Gastrocnemius medialis (tissue), 4 donors: Measurements from ENCODE around the gene SUGCT. TPM values are rescaled to one million over a fixed set of nuclear protein-coding genes. Genes with fewer than 3 reads are reported as not detected.

Experiments
- ATAC-seq, 2 donors: fragments of 150-250 bp; one replicate each; pipeline ENCODE4 v1.9.1; 2016
- DNase-seq, 2 donors: peaks; one replicate each; pipeline ENCODE4 v3.0.0-alpha.2; 2019
- H3K27ac ChIP-seq, 4 donors: fragments of 200-600 bp; sonication (generic); 1 replicate in 1 of 4; 2 replicates in 3 of 4; pipeline ENCODE4 v1.5.1; 2016 to 2018; ENCODE audit warnings: mild to moderate bottlenecking in 2 of 4, moderate library complexity in 1 of 4
- H3K27me3 ChIP-seq, 3 donors: fragments of 200-600 bp; sonication (generic) in 2 of 3; 1 replicate in 1 of 3; 2 replicates in 2 of 3; pipeline versions ENCODE4 v1.5.1 to v1.6.0; 2016 to 2019; ENCODE audit warnings: mild to moderate bottlenecking in 1 of 3, moderate library complexity in 1 of 3
- H3K36me3 ChIP-seq, 2 donors: fragments of 200-600 bp; sonication (generic) in 1 of 2; one replicate each; pipeline ENCODE4 v1.5.1; 2017 to 2018
- H3K4me1 ChIP-seq, 2 donors: fragments of 200-600 bp; sonication (generic) in 1 of 2; one replicate each; pipeline ENCODE4 v1.5.1; 2016 to 2017; ENCODE audit warnings: mild to moderate bottlenecking in 2 of 2
- H3K4me3 ChIP-seq, 4 donors: fragments of 200-600 bp; sonication (generic) in 3 of 4; 1 replicate in 1 of 4; 2 replicates in 3 of 4; pipeline ENCODE4 v1.5.1; 2016 to 2019; ENCODE audit warnings: mild to moderate bottlenecking in 2 of 4
- H3K9me3 ChIP-seq, 3 donors: fragments of 200-600 bp; sonication (generic) in 2 of 3; 1 replicate in 1 of 3; 2 replicates in 2 of 3; pipeline ENCODE4 v1.5.1; 2016 to 2019
- CTCF ChIP-seq, 5 experiments: fragments of 450-650 bp in 3 of 5; fragments of 200-600 bp in 2 of 5; sonication (generic) in 2 of 5; IDR thresholded peaks in 4 of 5; conservative IDR thresholded peaks in 1 of 5; 1 replicate in 4 of 5; 2 replicates in 1 of 5; pipeline ENCODE4 v1.5.1; 2016 to 2019; ENCODE audit warnings: antibody characterized with exemption in 5 of 5, mild to moderate bottlenecking in 3 of 5, moderate library complexity in 3 of 5
- POLR2A ChIP-seq, 2 donors: fragments of 450-650 bp; IDR thresholded peaks; one replicate each; pipeline ENCODE4 v1.6.1; 2017; ENCODE audit warnings: antibody characterized with exemption in 2 of 2, mild to moderate bottlenecking in 2 of 2, moderate library complexity in 2 of 2
- in situ Hi-C, 4 donors: fragments of 200-750 bp; cut with MboI; loops; one replicate each; pipeline versions ENCODE4 v1.15.0 to v1.8.0; 2017; ENCODE audit warnings: low sequenced_read_pairs in 4 of 4
- intact Hi-C: fragments of 100-400 bp; cut with DNase I; formaldehyde crosslinking; loops from one replicate; pipeline ENCODE4 v1.15.1; 2023; ENCODE audit warnings: low total_unique reads
- total RNA-seq, 4 donors: library from RNA; depleted of rRNA; stranded (reverse); fragments of >200 nt; gene quantifications; one replicate each; pipeline versions ENCODE4 v1.1.0 to v1.2.3, GENCODE V29; 2016

SUGCT gene
- total RNA-seq, 4 donors from 2014 or later = 2.3 to 3.5 (median 2.9) TPM

GRCh38 chr7:40354711-40355110 is 219.9 kb downstream of the SUGCT start:
- Histone ChIP-seq H3K9me3 (no peaks in the 10 kb centered on the region), H3K4me3 (no peak overlapping the region), H3K4me1 (no peaks in the 10 kb centered on the region), H3K27ac (no peak overlapping the region), H3K27me3 (no peaks in the 10 kb centered on the region), H3K36me3 (no peaks in the 10 kb centered on the region)
- intact Hi-C loops = no loop called here
- no peak for ATAC-seq
- DNase-seq = no peak
- in situ Hi-C loops = no loop called here
- no peak for TF ChIP-seq POLR2A (IDR thresholded peaks at IDR 0.05)

GRCh38 chr7:40356312-40356711 is 221.5 kb downstream of the SUGCT start:
- in situ Hi-C loops = no loop called here
- ATAC-seq = no peak

GRCh38 chr7:40356871-40357709 is 222.3 kb downstream of the SUGCT start:
- no peaks in the 10 kb centered on the region for H3K4me1 ChIP-seq
- DNase-seq (no peak), ATAC-seq (no peak)
- intact Hi-C loops = no loop called here
- in situ Hi-C loops = no loop called here
- TF ChIP-seq POLR2A (IDR thresholded peaks at IDR 0.05) (no peak), CTCF (IDR thresholded peaks at IDR 0.05 in 4 of 5, conservative IDR thresholded peaks at IDR 0.05 in 1 of 5) (no peak)
- no peak overlapping the region for H3K27ac ChIP-seq
- H3K36me3 ChIP-seq = no peaks in the 10 kb centered on the region
- H3K9me3 ChIP-seq = no peaks in the 10 kb centered on the region
- H3K4me3 ChIP-seq = no peak overlapping the region
- H3K27me3 ChIP-seq = no peaks in the 10 kb centered on the region

More at GRCh38 chr7:40356312-40356711, 221.5 kb downstream of the SUGCT start:
- no peak overlapping the region for H3K4me3 ChIP-seq
- DNase-seq = no peak
- no peak overlapping the region for H3K27ac ChIP-seq
- intact Hi-C loops = no loop called here
- H3K4me1 ChIP-seq = no peaks in the 10 kb centered on the region
- no peaks in the 10 kb centered on the region for H3K36me3 ChIP-seq
- H3K9me3 ChIP-seq = no peaks in the 10 kb centered on the region
- no peaks in the 10 kb centered on the region for H3K27me3 ChIP-seq
- TF ChIP-seq POLR2A (IDR thresholded peaks at IDR 0.05) = no peak
- no peak for TF ChIP-seq CTCF (IDR thresholded peaks at IDR 0.05 in 4 of 5, conservative IDR thresholded peaks at IDR 0.05 in 1 of 5)

- in situ Hi-C loops = no loop called here
- no peak for ATAC-seq
- no peak overlapping the region for H3K27ac ChIP-seq
- no peaks in the 10 kb centered on the region for H3K36me3 ChIP-seq
- no peak for DNase-seq
- H3K27me3 ChIP-seq = no peaks in the 10 kb centered on the region
- intact Hi-C loops = no loop called here
- H3K9me3 ChIP-seq = no peaks in the 10 kb centered on the region
- no peaks in the 10 kb centered on the region for H3K4me1 ChIP-seq
- no peak for TF ChIP-seq POLR2A (IDR thresholded peaks at IDR 0.05)
- TF ChIP-seq CTCF (IDR thresholded peaks at IDR 0.05 in 4 of 5, conservative IDR thresholded peaks at IDR 0.05 in 1 of 5) = no peak
- H3K4me3 ChIP-seq = no peak overlapping the region
Observed at GRCh38 chr7:40369641-40370277, 235.0 kb downstream of the SUGCT start.

GRCh38 chr7:40371806-40372440 is 237.1 kb downstream of the SUGCT start:
- no peak for DNase-seq
- ATAC-seq = no peak
- H3K36me3 ChIP-seq = no peaks in the 10 kb centered on the region
- no peak overlapping the region for H3K27ac ChIP-seq
- H3K9me3 ChIP-seq = no peaks in the 10 kb centered on the region
- in situ Hi-C loops (no loop called here), intact Hi-C loops (no loop called here)
- no peaks in the 10 kb centered on the region for H3K27me3 ChIP-seq
- no peaks in the 10 kb centered on the region for H3K4me1 ChIP-seq
- no peak overlapping the region for H3K4me3 ChIP-seq
- TF ChIP-seq POLR2A (IDR thresholded peaks at IDR 0.05) = no peak
- TF ChIP-seq CTCF (IDR thresholded peaks at IDR 0.05 in 4 of 5, conservative IDR thresholded peaks at IDR 0.05 in 1 of 5) = no peak
